SK-N-MC (cell line): Measurements from ENCODE around the gene FAM13A.

Source experiments
- EZH2 ChIP-seq: fragments of 200-600 bp; sonication (generic); IDR thresholded peaks from one replicate; pipeline ENCODE4 v1.6.1; 2017; ENCODE audit warnings: antibody characterized with exemption
- POLR2AphosphoS5 ChIP-seq: IDR thresholded peaks from 2 replicates; pipeline ENCODE4 v1.6.1; 2012; ENCODE audit warnings: mild to moderate bottlenecking, low read depth, low read length, borderline replicate concordance

GRCh38 chr4:88937081-88937480 lies 119.9 kb downstream of the FAM13A start:
- TF ChIP-seq EZH2 (no peak), POLR2AphosphoS5 (no peak)
